HG03342 (cell line): ENCODE measurements around the gene PPP3R1.

Experiments used
- ATAC-seq: cut with Tn5 transposase; IDR thresholded peaks from one replicate; pipeline ENCODE4 v1.9.1; 2021; ENCODE audit warnings: mild to moderate bottlenecking, moderate library complexity; ENCODE audit not compliant: unreplicated experiment

Gene PPP3R1

GRCh38 chr2:68157002-68157401 lies 95.3 kb downstream of the PPP3R1 start:
- ATAC-seq = peak; percentile 9

GRCh38 chr2:68156419-68156818 lies 95.9 kb downstream of the PPP3R1 start:
- no peak for ATAC-seq

GRCh38 chr2:68155618-68156017 lies 96.7 kb downstream of the PPP3R1 start:
- ATAC-seq = no peak

GRCh38 chr2:68152681-68153347 lies 99.5 kb downstream of the PPP3R1 start:
- ATAC-seq = no peak

- ATAC-seq = no peak
Measured at GRCh38 chr2:68151037-68151436, 101.3 kb downstream of the PPP3R1 start.

GRCh38 chr2:68141875-68142274 lies 110.5 kb downstream of the PPP3R1 start:
- no peak for ATAC-seq

GRCh38 chr2:68135448-68136320 lies 116.6 kb downstream of the PPP3R1 start:
- ATAC-seq = no peak

- ATAC-seq = no peak
Measured at GRCh38 chr2:68134554-68134953, 117.8 kb downstream of the PPP3R1 start.

GRCh38 chr2:68134120-68134519 lies 118.2 kb downstream of the PPP3R1 start:
- ATAC-seq = no peak
